HUES64 (cell line): ENCODE results near the gene PER1.

Source experiments
- H3K27ac ChIP-seq: 2 replicates; pipeline ENCODE4 v1.7.0; 2013; ENCODE audit warnings: low read depth, low read length, inconsistent platforms
- H3K27me3 ChIP-seq: 2 replicates; pipeline ENCODE4 v1.6.1; 2013; ENCODE audit warnings: mild to moderate bottlenecking, low read length; ENCODE audit not compliant: insufficient read depth
- H3K36me3 ChIP-seq: 2 replicates; pipeline ENCODE4 v1.6.1; 2013; ENCODE audit warnings: mild to moderate bottlenecking, low read length; ENCODE audit not compliant: insufficient read depth
- H3K4me1 ChIP-seq: 2 replicates; pipeline ENCODE4 v1.6.1; 2013; ENCODE audit warnings: mild to moderate bottlenecking, low read length, moderate library complexity; ENCODE audit not compliant: insufficient read depth
- H3K4me3 ChIP-seq: 2 replicates; pipeline ENCODE4 v1.5.1; 2013; ENCODE audit warnings: mild to moderate bottlenecking, low read length, moderate library complexity
- H3K9ac ChIP-seq: 2 replicates; pipeline ENCODE4 v1.6.1; 2013; ENCODE audit warnings: mild to moderate bottlenecking, low read depth, low read length
- H3K9me3 ChIP-seq: 2 replicates; pipeline ENCODE4 v1.6.1; 2013; ENCODE audit warnings: low read depth, low read length; ENCODE audit not compliant: insufficient read depth
- WGBS: fragments of 150-250, 120-280 bp; methylation state at CpG from one replicate; pipeline ENCODE4 v1.1.7; 2013; ENCODE audit warnings: missing lambda C conversion rate; 5-methylcytosine and 5-hydroxymethylcytosine counted together

PER1 gene

GRCh38 chr17:8128125-8128784 is 23.9 kb downstream of the PER1 start:
- Histone ChIP-seq H3K9me3 (no peaks in the 10 kb centered on the region), H3K9ac (no peak overlapping the region), H3K4me3 (no peak overlapping the region), H3K27ac (no peak overlapping the region), H3K36me3 (no peaks in the 10 kb centered on the region), H3K27me3 (peaks cover 73% of the 10 kb centered on the region), H3K4me1 (peaks cover 15% of the 10 kb centered on the region)
- WGBS: 87% methylated on average over 14 of the region's 14 CpGs

- Histone ChIP-seq H3K36me3 (no peaks in the 10 kb centered on the region), H3K9me3 (no peaks in the 10 kb centered on the region), H3K9ac (no peak overlapping the region), H3K4me1 (peaks cover 13% of the 10 kb centered on the region), H3K27me3 (peaks cover 88% of the 10 kb centered on the region), H3K4me3 (peak overlapping the region; percentile 76), H3K27ac (no peak overlapping the region)
- under 1% methylated on average over 45 of the region's 45 CpGs for WGBS
Measured at GRCh38 chr17:8126491-8127066, 25.6 kb downstream of the PER1 start.

- H3K4me1 ChIP-seq: peaks cover 13% of the 10 kb centered on the region
- H3K4me3 ChIP-seq: peak overlapping the region; percentile 76
- under 1% methylated on average over 35 of the region's 35 CpGs for WGBS
- no peaks in the 10 kb centered on the region for H3K36me3 ChIP-seq
- H3K9ac ChIP-seq: no peak overlapping the region
- no peaks in the 10 kb centered on the region for H3K9me3 ChIP-seq
- H3K27me3 ChIP-seq: peaks cover 85% of the 10 kb centered on the region
- H3K27ac ChIP-seq: no peak overlapping the region
Measured at GRCh38 chr17:8125947-8126490, 26.2 kb downstream of the PER1 start.

GRCh38 chr17:8125154-8125946 is 26.9 kb downstream of the PER1 start:
- H3K9ac ChIP-seq: no peak overlapping the region

GRCh38 chr17:8124350-8125153 is 27.7 kb downstream of the PER1 start:
- H3K36me3 ChIP-seq: no peaks in the 10 kb centered on the region
- peaks cover 16% of the 10 kb centered on the region for H3K4me1 ChIP-seq
- H3K9me3 ChIP-seq: no peaks in the 10 kb centered on the region
- H3K4me3 ChIP-seq: peak overlapping the region; percentile 76
- no peak overlapping the region for H3K27ac ChIP-seq
- H3K27me3 ChIP-seq: peaks cover 75% of the 10 kb centered on the region
- H3K9ac ChIP-seq: no peak overlapping the region
- WGBS: 1% methylated on average over 24 of the region's 24 CpGs

More at GRCh38 chr17:8125154-8125946, 26.9 kb downstream of the PER1 start:
- H3K27me3 ChIP-seq: peaks cover 83% of the 10 kb centered on the region
- H3K27ac ChIP-seq: no peak overlapping the region
- no peaks in the 10 kb centered on the region for H3K9me3 ChIP-seq
- under 1% methylated on average over 40 of the region's 40 CpGs for WGBS
- peaks cover 13% of the 10 kb centered on the region for H3K4me1 ChIP-seq
- H3K36me3 ChIP-seq: no peaks in the 10 kb centered on the region
- peak overlapping the region; percentile 76 for H3K4me3 ChIP-seq

GRCh38 chr17:8123695-8124349 is 28.4 kb downstream of the PER1 start, which contains the start of gene HES7:
HES7 (minus strand) TSS chr17:8124106; CDS start chr17:8124084, 22 bp downstream.
- Histone ChIP-seq H3K36me3 (no peaks in the 10 kb centered on the region), H3K27me3 (peaks cover 68% of the 10 kb centered on the region), H3K27ac (no peak within 1 kb of the TSS), H3K4me1 (peaks cover 16% of the 10 kb centered on the region), H3K9ac (no peak within 1 kb of the TSS), H3K4me3 (peak within 1 kb of the TSS; percentile 76), H3K9me3 (no peaks in the 10 kb centered on the region)
- WGBS: 2% methylated on average over 26 of the region's 29 CpGs

- Histone ChIP-seq H3K27ac (no peak overlapping the region), H3K9ac (no peak overlapping the region), H3K4me3 (peak overlapping the region; percentile 76), H3K4me1 (peaks cover 16% of the 10 kb centered on the region), H3K36me3 (no peaks in the 10 kb centered on the region), H3K9me3 (no peaks in the 10 kb centered on the region), H3K27me3 (peaks cover 66% of the 10 kb centered on the region)
- under 1% methylated on average over 55 of the region's 55 CpGs for WGBS
Measured at GRCh38 chr17:8122924-8123694, 29.1 kb downstream of the PER1 start.

- Histone ChIP-seq H3K4me1 (peaks cover 16% of the 10 kb centered on the region), H3K27me3 (peaks cover 66% of the 10 kb centered on the region), H3K4me3 (peak overlapping the region; percentile 76), H3K9me3 (no peaks in the 10 kb centered on the region), H3K27ac (no peak overlapping the region), H3K36me3 (no peaks in the 10 kb centered on the region), H3K9ac (no peak overlapping the region)
- WGBS: under 1% methylated on average over 29 of the region's 29 CpGs
Measured at GRCh38 chr17:8122422-8122923, 29.7 kb downstream of the PER1 start.

GRCh38 chr17:8121681-8122421 is 30.4 kb downstream of the PER1 start:
- Histone ChIP-seq H3K36me3 (no peaks in the 10 kb centered on the region), H3K27ac (no peak overlapping the region), H3K4me1 (peaks cover 11% of the 10 kb centered on the region), H3K9me3 (no peaks in the 10 kb centered on the region), H3K4me3 (peak overlapping the region; percentile 76), H3K27me3 (peaks cover 66% of the 10 kb centered on the region), H3K9ac (no peak overlapping the region)
- WGBS: under 1% methylated on average over 76 of the region's 76 CpGs
